Measurements from ENCODE around the gene SPATA21.
"Not testable (repeated sequence)": the region's sequence is repeated elsewhere in the genome, so short reads cannot be mapped to it uniquely, and the experiment has no call there.

The SPATA21 gene

GRCh38 chr1:16474891-16475290 lies 37.7 kb upstream of the SPATA21 start:
- peak; percentile 29 for TF ChIP-seq CTCF (conservative IDR thresholded peaks at IDR 0.05; ENCODE audit: low read depth, low read length)
- not testable (repeated sequence) for H3K4me3 ChIP-seq (ENCODE audit: low read length); DNase-seq (ENCODE audit: low read depth)

DNA sequence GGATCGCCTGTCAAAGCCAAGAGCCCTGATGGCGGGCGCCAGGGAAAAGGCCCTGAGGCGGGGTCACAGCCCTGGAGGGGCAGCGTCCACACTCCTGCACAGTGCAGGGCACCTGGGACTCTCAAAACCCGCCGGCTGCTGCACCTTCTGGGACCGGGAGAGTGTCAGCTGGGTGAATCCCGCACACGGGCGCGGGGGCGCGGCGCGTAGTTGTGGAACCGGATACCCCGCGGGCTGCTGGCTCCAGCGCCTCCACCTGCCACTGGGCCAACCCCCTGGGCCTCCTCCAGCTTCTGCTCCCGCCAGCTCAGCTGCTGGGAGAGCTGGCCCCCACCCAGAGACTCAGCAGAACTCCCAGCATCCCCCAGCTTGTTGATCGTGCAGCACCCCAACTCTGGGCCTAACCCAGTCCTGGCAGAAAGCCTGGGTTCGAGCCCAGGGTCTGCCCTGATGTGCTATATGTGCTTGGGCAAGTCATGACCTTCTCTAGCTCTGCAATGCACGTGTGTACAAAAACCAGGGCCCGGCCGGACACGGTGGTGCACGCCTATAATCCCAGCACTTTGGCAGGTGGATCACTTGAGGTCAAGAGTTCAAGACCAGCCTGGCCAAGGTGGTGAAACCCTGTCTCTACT lies 37.1 kb upstream of the SPATA21 start:
- TF ChIP-seq CTCF (conservative IDR thresholded peaks at IDR 0.05; ENCODE audit: low read depth, low read length), result no peak
- DNase-seq (ENCODE audit: low read depth), result no peak
- no peak overlapping the region for H3K4me3 ChIP-seq (ENCODE audit: low read length)

DNA sequence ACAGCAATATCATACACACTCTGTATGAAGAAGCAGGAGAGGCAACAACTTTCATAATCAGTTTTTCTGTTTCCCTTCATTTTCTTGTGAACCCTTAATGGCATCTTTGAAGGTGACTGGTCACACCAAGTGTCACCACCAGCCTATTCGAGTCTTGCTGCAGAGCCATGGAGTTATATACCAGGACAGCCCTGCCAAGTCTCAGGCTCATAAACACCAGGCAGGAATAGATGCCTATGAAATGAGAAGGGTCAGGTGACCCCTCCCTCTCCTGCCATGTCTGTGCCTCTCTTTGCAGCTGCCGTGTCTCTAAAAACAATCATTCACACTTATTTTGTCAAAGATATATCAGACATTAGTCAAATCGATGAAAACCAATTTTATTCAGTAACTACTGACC lies 31.3 kb upstream of the SPATA21 start:
- TF ChIP-seq CTCF (conservative IDR thresholded peaks at IDR 0.05; ENCODE audit: low read depth, low read length), result no peak
- H3K4me3 ChIP-seq (ENCODE audit: low read length), result no peak overlapping the region
- DNase-seq (ENCODE audit: low read depth), result no peak

DNA sequence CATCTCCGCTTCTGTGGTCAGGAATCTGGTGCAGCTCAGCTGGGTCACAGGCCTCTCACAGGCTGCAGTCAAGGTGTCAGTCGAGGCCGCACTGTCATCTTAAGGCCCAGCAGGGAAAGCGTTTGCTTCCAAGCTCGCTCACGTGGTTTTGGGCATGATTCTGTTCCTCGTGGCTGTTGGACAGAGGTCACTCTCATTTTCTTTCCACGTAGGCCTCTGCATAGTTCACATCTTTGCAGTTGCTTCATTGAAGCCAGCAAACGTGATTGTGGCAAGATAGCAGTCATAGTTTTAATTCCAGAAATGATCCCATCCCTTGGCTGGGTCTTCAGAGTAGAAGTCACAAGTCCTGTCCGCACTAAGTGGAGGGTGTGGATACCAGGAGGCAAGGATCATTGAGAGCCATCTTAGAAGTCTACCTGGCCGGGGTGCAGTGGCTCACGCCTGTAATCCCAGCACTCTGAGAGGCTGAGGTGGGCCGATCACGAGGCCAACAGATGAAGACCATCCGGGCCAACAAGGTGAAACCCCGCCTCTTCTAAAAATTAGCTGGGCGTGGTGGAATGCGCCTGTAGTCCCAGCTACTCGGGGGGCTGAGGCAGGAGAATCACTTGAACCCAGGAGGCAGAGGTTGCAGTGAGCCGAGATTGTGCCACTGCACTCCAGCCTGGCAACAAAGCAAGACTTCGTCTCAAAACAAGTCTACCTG lies 27.8 kb upstream of the SPATA21 start:
- TF ChIP-seq CTCF (conservative IDR thresholded peaks at IDR 0.05; ENCODE audit: low read depth, low read length), result no peak
- DNase-seq (ENCODE audit: low read depth), result no peak
- no peak overlapping the region for H3K4me3 ChIP-seq (ENCODE audit: low read length)

GRCh38 chr1:16462773-16463330 lies 25.6 kb upstream of the SPATA21 start:
- no peak for DNase-seq (ENCODE audit: low read depth)
- TF ChIP-seq CTCF (conservative IDR thresholded peaks at IDR 0.05; ENCODE audit: low read depth, low read length), result no peak

DNA sequence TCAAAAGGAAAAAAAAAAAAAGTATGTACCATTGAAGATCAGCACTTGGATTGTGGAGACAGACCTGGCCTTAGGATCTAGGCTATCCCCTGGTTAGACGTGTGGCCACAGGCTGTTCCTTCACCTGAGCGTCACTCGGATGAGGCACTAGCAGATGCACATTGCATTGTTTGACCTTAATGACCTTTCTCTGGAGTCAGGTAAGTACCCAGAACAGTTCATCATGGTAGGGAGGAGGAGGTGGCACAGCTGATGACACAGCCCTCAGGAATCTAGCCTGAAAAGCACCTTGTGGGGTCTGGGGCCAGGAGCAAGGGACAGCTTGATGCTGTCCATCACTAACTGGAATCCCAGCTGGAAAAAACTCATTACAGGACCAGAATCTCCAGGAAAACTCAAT lies 24.5 kb upstream of the SPATA21 start:
- no peak for DNase-seq (ENCODE audit: low read depth)
- TF ChIP-seq CTCF (conservative IDR thresholded peaks at IDR 0.05; ENCODE audit: low read depth, low read length), result no peak
- H3K4me3 ChIP-seq (ENCODE audit: low read length), result no peak overlapping the region

More at GRCh38 chr1:16462773-16463330, 25.6 kb upstream of the SPATA21 start:
- H3K4me3 ChIP-seq (ENCODE audit: low read length), result no peak overlapping the region

Data from retinal pigment epithelial cell (primary cell).